HCT116 (cell line): ENCODE results near the gene AAR2. TPM values are rescaled to one million over a fixed set of nuclear protein-coding genes. Genes with fewer than 3 reads are reported as not detected.

Experiments used
- ATAC-seq: fragments of 200-7000 bp; cut with Tn5 transposase; 2 replicates; pipeline ENCODE4 v1.9.1; 2020; ENCODE audit warnings: mild to moderate bottlenecking, moderate library complexity
- BruUV-seq: library from RNA; stranded (reverse); fragments of 400-500 nt; replicated peaks from 2 replicates; lab custom pipeline; 2021; lab: Mats Ljungman, UMichigan
- CTCF ChIA-PET: fragments of 300-600 bp; sonication (Branson Sonifier 250); formaldehyde crosslinking; loops from one replicate; lab custom pipeline; 2021; ENCODE audit warnings: antibody characterized with exemption; lab: Charles Lee
- POLR2A ChIA-PET: fragments of 300-600, 350-600 bp; sonication (Branson Sonifier 250); formaldehyde crosslinking; loops from one replicate; lab custom pipeline; 2021; ENCODE audit warnings: antibody characterized with exemption; lab: Charles Lee
- RAD21 ChIA-PET, 2 experiments: fragments of 300-600 bp; sonication (Branson Sonifier 250); formaldehyde crosslinking; loops; one replicate each; lab custom pipeline; 2023; ENCODE audit warnings: low total read pairs in 2 of 2; ENCODE audit not compliant: uncharacterized antibody in 2 of 2, unreplicated experiment in 2 of 2, low non-redundant PET in 1 of 2; lab: Charles Lee
- DNase-seq: peaks from one replicate; pipeline ENCODE4 v3.0.0-alpha.2; 2010; ENCODE audit warnings: low read depth, low spot score
- H2AFZ ChIP-seq: fragments of 200-600 bp; shearing (Covaris generic), sonication (generic); 2 replicates; pipeline ENCODE4 v1.6.1; 2017; ENCODE audit warnings: low read depth, mixed run types, mixed read lengths, antibody characterized with exemption, low read length; ENCODE audit not compliant: poor library complexity, severe bottlenecking
- H3K27ac ChIP-seq: 2 replicates; pipeline ENCODE4 v1.5.1; 2012; ENCODE audit warnings: low read depth, low read length
- H3K27me3 ChIP-seq: fragments of 200-600 bp; sonication (generic); 2 replicates; pipeline ENCODE4 v1.6.1; 2016; ENCODE audit warnings: mixed run types, low read length, mixed read lengths; ENCODE audit not compliant: insufficient read depth
- H3K36me3 ChIP-seq, 2 experiments: fragments of 200-500 bp in 1 of 2; fragments of 200-600 bp in 1 of 2; sonication (Bioruptor generic) in 1 of 2; sonication (generic) in 1 of 2; 2 replicates each; pipeline versions ENCODE4 v1.5.1 to v1.6.1; 2014 to 2016; ENCODE audit warnings: low read length in 2 of 2, inconsistent platforms in 1 of 2, mixed read lengths in 1 of 2, mixed run types in 1 of 2; ENCODE audit not compliant: insufficient read depth in 2 of 2, control insufficient read depth in 1 of 2
- H3K4me1 ChIP-seq, 2 experiments: fragments of 200-600 bp in 1 of 2; sonication (generic) in 1 of 2; 2 replicates each; pipeline versions ENCODE4 v1.5.1 to v1.6.1; 2012 to 2017; ENCODE audit warnings: low read length in 2 of 2, inconsistent platforms in 1 of 2, mild to moderate bottlenecking in 1 of 2, mixed read lengths in 1 of 2, mixed run types in 1 of 2, moderate library complexity in 1 of 2; ENCODE audit not compliant: insufficient read depth in 2 of 2, control insufficient read depth in 1 of 2
- H3K4me2 ChIP-seq: fragments of 200-600 bp; sonication (generic); 2 replicates; pipeline ENCODE4 v1.6.1; 2017; ENCODE audit warnings: mixed run types, low read length, mixed read lengths
- H3K4me3 ChIP-seq, 2 experiments: fragments of 200-600 bp in 1 of 2; sonication (generic) in 1 of 2; replicated peaks in 1 of 2; 2 replicates each; pipeline ENCODE4 v1.5.1; 2011 to 2016; ENCODE audit warnings: low read length in 2 of 2, control low read depth in 1 of 2, low read depth in 1 of 2, mild to moderate bottlenecking in 1 of 2, mixed read lengths in 1 of 2, mixed run types in 1 of 2
- H3K79me2 ChIP-seq: fragments of 200-600 bp; sonication (generic); 2 replicates; pipeline ENCODE4 v1.6.1; 2017; ENCODE audit warnings: mild to moderate bottlenecking, mixed run types, low read length, moderate library complexity, mixed read lengths; ENCODE audit not compliant: insufficient read depth
- H3K9ac ChIP-seq: fragments of 200-600 bp; sonication (generic); 2 replicates; pipeline ENCODE4 v1.6.1; 2016; ENCODE audit warnings: low read length, mixed read lengths
- H3K9me2 ChIP-seq: fragments of 200-600 bp; sonication (generic), shearing (Covaris generic); 2 replicates; pipeline ENCODE4 v1.6.1; 2017; ENCODE audit warnings: mixed run types, mild to moderate bottlenecking, moderate library complexity; ENCODE audit not compliant: insufficient read depth
- H3K9me3 ChIP-seq, 2 experiments: fragments of 200-500 bp in 1 of 2; fragments of 200-600 bp in 1 of 2; sonication (Bioruptor generic) in 1 of 2; sonication (generic) in 1 of 2; 2 replicates each; pipeline ENCODE4 v1.6.1; 2014 to 2017; ENCODE audit warnings: low read length in 2 of 2, mixed read lengths in 2 of 2, inconsistent platforms in 1 of 2, low read depth in 1 of 2, mild to moderate bottlenecking in 1 of 2, mixed run types in 1 of 2, moderate library complexity in 1 of 2; ENCODE audit not compliant: control insufficient read depth in 1 of 2, insufficient read depth in 1 of 2
- H4K20me1 ChIP-seq: fragments of 200-600 bp; sonication (generic), shearing (Covaris generic); 2 replicates; pipeline ENCODE4 v1.6.1; 2017; ENCODE audit warnings: mixed run types, mild to moderate bottlenecking, moderate library complexity; ENCODE audit not compliant: insufficient read depth
- CBX3 ChIP-seq: IDR thresholded peaks from 2 replicates; pipeline ENCODE4 v1.6.1; 2012; ENCODE audit warnings: low read depth
- EGR1 ChIP-seq: IDR thresholded peaks from 2 replicates; pipeline ENCODE4 v1.6.1; 2012; ENCODE audit warnings: low read depth
- ELF1 ChIP-seq: IDR thresholded peaks from 2 replicates; pipeline ENCODE4 v1.6.1; 2012; ENCODE audit warnings: low read depth, borderline replicate concordance
- EZH2 ChIP-seq: fragments of 200-600 bp; sonication (generic); IDR thresholded peaks from 2 replicates; pipeline ENCODE4 v1.6.1; 2017; ENCODE audit warnings: antibody characterized with exemption, mixed run types
- EZH2phosphoT487 ChIP-seq: fragments of 200-600 bp; IDR thresholded peaks from 2 replicates; pipeline ENCODE4 v1.6.1; 2018; ENCODE audit warnings: antibody characterized with exemption, borderline replicate concordance
- FOSL1 ChIP-seq: IDR thresholded peaks from 2 replicates; pipeline ENCODE4 v1.6.1; 2012; ENCODE audit warnings: low read depth
- RAD21 ChIP-seq: IDR thresholded peaks from 2 replicates; pipeline ENCODE4 v1.6.1; 2012; ENCODE audit warnings: low read depth, mild to moderate bottlenecking
- SIN3A ChIP-seq: IDR thresholded peaks from 2 replicates; pipeline ENCODE4 v1.6.1; 2012; ENCODE audit warnings: low read depth
- SP1 ChIP-seq: IDR thresholded peaks from 2 replicates; pipeline ENCODE4 v1.6.1; 2012; ENCODE audit warnings: low read depth
- SRF ChIP-seq: IDR thresholded peaks from 2 replicates; pipeline ENCODE4 v1.6.1; 2012; ENCODE audit warnings: low read depth
- TCF7L2 ChIP-seq: IDR thresholded peaks from 2 replicates; pipeline ENCODE4 v1.7.0; 2011; ENCODE audit warnings: borderline replicate concordance, inconsistent platforms; ENCODE audit not compliant: insufficient read depth, insufficient read length; ENCODE audit errors: extremely low read depth
- YY1 ChIP-seq: IDR thresholded peaks from 2 replicates; pipeline ENCODE4 v1.6.1; 2011; ENCODE audit warnings: low read length, low read depth, moderate library complexity, mild to moderate bottlenecking; ENCODE audit not compliant: insufficient replicate concordance; ENCODE audit errors: extremely low read depth
- intact Hi-C: fragments of 100-400 bp; cut with micrococcal nuclease; formaldehyde crosslinking; loops from 2 replicates; pipeline ENCODE4 v1.10.0; 2022
- total RNA-seq: library from RNA; stranded (reverse); gene quantifications from one replicate; pipeline ENCODE4 v1.2.1, GENCODE V29; 2021; ENCODE audit not compliant: unreplicated experiment
- TF ChIP-seq, protein P1 (sequence below): IDR thresholded peaks from 2 replicates; pipeline ENCODE4 v1.6.1; 2012
- TF ChIP-seq, protein P2 (sequence below), 3 experiments: fragments of 200-600 bp in 1 of 3; sonication (generic) in 1 of 3; IDR thresholded peaks in 2 of 3; conservative IDR thresholded peaks in 1 of 3; 2 replicates each; pipeline ENCODE4 v1.5.1; 2012 to 2017; ENCODE audit warnings: low read depth in 2 of 3, low read length in 2 of 3, antibody characterized with exemption in 1 of 3, borderline replicate concordance in 1 of 3, control low read depth in 1 of 3, mild to moderate bottlenecking in 1 of 3, mixed read lengths in 1 of 3, mixed run types in 1 of 3, moderate library complexity in 1 of 3; ENCODE audit not compliant: insufficient read depth in 1 of 3
- TF ChIP-seq, protein P3 (sequence below): IDR thresholded peaks from 2 replicates; pipeline ENCODE4 v1.6.1; 2011; ENCODE audit warnings: mild to moderate bottlenecking, low read length, moderate library complexity; ENCODE audit not compliant: insufficient replicate concordance; ENCODE audit errors: extremely low read depth
- TF ChIP-seq, protein P4 (sequence below): IDR thresholded peaks from 2 replicates; pipeline ENCODE4 v1.6.1; 2012
- TF ChIP-seq, protein P5 (sequence below): IDR thresholded peaks from 2 replicates; pipeline ENCODE4 v1.6.1; 2012; ENCODE audit warnings: low read depth

AAR2 gene
- total RNA-seq, 1 experiment from 2014 or later, result 23.3 TPM

DNA sequence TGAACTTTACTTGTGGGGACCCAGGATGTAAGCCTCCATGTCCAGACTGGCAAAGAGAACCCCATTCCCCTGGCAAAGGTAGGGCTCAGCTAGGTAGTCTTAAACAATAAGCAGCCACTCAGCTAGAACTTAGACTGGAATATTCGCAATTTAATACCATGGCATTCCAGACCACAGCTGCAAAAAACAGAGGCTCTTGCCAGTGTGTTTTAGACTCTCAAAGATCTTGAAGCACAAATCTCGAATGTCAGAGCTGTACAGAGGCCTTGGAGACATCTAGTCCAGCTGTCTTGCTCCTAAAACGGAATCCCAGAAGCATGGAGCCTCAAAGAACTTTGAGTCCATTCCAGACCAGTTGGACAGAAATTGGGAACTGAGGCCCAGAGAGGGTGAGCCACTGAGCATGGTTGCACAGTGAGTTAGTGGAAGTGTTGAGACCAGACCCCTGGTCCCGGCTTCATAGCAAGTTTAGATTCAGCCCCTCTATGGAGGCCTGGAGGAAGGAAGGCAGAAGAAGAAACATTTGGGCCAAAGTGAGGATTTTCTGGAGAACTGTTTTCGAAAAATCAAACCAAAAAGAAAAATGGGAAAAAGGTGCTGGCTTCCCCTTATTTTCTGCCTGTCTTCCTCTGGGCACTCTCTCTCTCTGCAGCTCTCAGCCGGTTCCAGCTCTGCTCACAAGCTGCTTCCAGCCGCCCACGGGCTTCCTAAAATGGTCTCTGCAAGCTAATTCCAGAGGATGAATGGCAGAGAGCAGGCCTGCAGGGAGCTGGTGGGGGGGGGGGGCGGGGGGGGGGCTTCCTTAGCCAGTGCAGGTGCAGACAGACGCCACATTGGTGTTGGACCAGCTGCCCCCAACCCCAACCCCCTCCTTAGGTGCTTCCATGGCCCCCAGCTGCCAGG lies 32.4 kb downstream of the AAR2 start:
- Histone ChIP-seq H3K36me3 (no peaks in the 10 kb centered on the region), H3K4me2 (no peak overlapping the region), H3K9me2 (no peaks in the 10 kb centered on the region), H3K79me2 (no peaks in the 10 kb centered on the region), H2AFZ (no peak overlapping the region), H3K9me3 (no peaks in the 10 kb centered on the region), H3K9ac (no peak overlapping the region), H4K20me1 (no peaks in the 10 kb centered on the region), H3K4me3 (no peak overlapping the region), H3K27ac (no peak overlapping the region), H3K27me3 (no peaks in the 10 kb centered on the region), H3K4me1 (no peaks in the 10 kb centered on the region)
- no TSS peak for BruUV-seq
- CTCF ChIA-PET, result interaction anchor here (1.6 kb wide), 1 partner anchor 131 kb away, joined by 5 read pairs; no protein-coding TSS in a partner anchor
- intact Hi-C loops, result no loop called here
- DNase-seq, result no peak
- TF ChIP-seq, protein P1, sequence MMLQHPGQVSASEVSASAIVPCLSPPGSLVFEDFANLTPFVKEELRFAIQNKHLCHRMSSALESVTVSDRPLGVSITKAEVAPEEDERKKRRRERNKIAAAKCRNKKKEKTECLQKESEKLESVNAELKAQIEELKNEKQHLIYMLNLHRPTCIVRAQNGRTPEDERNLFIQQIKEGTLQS, result no peak
- TF ChIP-seq, protein P2, sequence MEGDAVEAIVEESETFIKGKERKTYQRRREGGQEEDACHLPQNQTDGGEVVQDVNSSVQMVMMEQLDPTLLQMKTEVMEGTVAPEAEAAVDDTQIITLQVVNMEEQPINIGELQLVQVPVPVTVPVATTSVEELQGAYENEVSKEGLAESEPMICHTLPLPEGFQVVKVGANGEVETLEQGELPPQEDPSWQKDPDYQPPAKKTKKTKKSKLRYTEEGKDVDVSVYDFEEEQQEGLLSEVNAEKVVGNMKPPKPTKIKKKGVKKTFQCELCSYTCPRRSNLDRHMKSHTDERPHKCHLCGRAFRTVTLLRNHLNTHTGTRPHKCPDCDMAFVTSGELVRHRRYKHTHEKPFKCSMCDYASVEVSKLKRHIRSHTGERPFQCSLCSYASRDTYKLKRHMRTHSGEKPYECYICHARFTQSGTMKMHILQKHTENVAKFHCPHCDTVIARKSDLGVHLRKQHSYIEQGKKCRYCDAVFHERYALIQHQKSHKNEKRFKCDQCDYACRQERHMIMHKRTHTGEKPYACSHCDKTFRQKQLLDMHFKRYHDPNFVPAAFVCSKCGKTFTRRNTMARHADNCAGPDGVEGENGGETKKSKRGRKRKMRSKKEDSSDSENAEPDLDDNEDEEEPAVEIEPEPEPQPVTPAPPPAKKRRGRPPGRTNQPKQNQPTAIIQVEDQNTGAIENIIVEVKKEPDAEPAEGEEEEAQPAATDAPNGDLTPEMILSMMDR (IDR thresholded peaks at IDR 0.05 in 2 of 3, conservative IDR thresholded peaks at IDR 0.05 in 1 of 3; ENCODE audit: borderline replicate concordance in 1 of 3, insufficient read depth in 1 of 3, low read depth in 2 of 3, low read length in 2 of 3), result no peak
- TF ChIP-seq EGR1, result no peak
- no peak for TF ChIP-seq CBX3
- TF ChIP-seq, protein P3, sequence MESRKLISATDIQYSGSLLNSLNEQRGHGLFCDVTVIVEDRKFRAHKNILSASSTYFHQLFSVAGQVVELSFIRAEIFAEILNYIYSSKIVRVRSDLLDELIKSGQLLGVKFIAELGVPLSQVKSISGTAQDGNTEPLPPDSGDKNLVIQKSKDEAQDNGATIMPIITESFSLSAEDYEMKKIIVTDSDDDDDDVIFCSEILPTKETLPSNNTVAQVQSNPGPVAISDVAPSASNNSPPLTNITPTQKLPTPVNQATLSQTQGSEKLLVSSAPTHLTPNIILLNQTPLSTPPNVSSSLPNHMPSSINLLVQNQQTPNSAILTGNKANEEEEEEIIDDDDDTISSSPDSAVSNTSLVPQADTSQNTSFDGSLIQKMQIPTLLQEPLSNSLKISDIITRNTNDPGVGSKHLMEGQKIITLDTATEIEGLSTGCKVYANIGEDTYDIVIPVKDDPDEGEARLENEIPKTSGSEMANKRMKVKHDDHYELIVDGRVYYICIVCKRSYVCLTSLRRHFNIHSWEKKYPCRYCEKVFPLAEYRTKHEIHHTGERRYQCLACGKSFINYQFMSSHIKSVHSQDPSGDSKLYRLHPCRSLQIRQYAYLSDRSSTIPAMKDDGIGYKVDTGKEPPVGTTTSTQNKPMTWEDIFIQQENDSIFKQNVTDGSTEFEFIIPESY, result no peak
- no peak for TF ChIP-seq SP1
- no peak for TF ChIP-seq TCF7L2
- TF ChIP-seq, protein P4, sequence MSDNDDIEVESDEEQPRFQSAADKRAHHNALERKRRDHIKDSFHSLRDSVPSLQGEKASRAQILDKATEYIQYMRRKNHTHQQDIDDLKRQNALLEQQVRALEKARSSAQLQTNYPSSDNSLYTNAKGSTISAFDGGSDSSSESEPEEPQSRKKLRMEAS, result no peak
- no peak for TF ChIP-seq FOSL1
- no peak for TF ChIP-seq EZH2
- TF ChIP-seq RAD21, result no peak
- no peak for TF ChIP-seq EZH2phosphoT487
- TF ChIP-seq, protein P5, sequence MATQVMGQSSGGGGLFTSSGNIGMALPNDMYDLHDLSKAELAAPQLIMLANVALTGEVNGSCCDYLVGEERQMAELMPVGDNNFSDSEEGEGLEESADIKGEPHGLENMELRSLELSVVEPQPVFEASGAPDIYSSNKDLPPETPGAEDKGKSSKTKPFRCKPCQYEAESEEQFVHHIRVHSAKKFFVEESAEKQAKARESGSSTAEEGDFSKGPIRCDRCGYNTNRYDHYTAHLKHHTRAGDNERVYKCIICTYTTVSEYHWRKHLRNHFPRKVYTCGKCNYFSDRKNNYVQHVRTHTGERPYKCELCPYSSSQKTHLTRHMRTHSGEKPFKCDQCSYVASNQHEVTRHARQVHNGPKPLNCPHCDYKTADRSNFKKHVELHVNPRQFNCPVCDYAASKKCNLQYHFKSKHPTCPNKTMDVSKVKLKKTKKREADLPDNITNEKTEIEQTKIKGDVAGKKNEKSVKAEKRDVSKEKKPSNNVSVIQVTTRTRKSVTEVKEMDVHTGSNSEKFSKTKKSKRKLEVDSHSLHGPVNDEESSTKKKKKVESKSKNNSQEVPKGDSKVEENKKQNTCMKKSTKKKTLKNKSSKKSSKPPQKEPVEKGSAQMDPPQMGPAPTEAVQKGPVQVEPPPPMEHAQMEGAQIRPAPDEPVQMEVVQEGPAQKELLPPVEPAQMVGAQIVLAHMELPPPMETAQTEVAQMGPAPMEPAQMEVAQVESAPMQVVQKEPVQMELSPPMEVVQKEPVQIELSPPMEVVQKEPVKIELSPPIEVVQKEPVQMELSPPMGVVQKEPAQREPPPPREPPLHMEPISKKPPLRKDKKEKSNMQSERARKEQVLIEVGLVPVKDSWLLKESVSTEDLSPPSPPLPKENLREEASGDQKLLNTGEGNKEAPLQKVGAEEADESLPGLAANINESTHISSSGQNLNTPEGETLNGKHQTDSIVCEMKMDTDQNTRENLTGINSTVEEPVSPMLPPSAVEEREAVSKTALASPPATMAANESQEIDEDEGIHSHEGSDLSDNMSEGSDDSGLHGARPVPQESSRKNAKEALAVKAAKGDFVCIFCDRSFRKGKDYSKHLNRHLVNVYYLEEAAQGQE, result no peak
- no peak for TF ChIP-seq YY1
- no peak for TF ChIP-seq ELF1
- TF ChIP-seq SIN3A, result no peak
- TF ChIP-seq SRF, result no peak
- no peak for ATAC-seq
- RAD21 ChIA-PET, result no interaction called here
- POLR2A ChIA-PET, result no interaction called here
